Rectal smooth muscle tissue (tissue), 1 donor: Measurements from ENCODE around the gene LRRC8B.

Experiments
- H3K27ac ChIP-seq: one replicate; pipeline ENCODE4 v1.7.0; 2013; ENCODE audit warnings: low read depth, low read length, inconsistent platforms
- H3K27me3 ChIP-seq: one replicate; pipeline ENCODE4 v1.7.0; 2013; ENCODE audit warnings: low read length; ENCODE audit not compliant: control insufficient read depth, insufficient read depth
- H3K36me3 ChIP-seq: one replicate; pipeline ENCODE4 v1.7.0; 2013; ENCODE audit warnings: low read length; ENCODE audit not compliant: control insufficient read depth, insufficient read depth
- H3K4me1 ChIP-seq: one replicate; pipeline ENCODE4 v1.7.0; 2013; ENCODE audit warnings: low read length; ENCODE audit not compliant: control insufficient read depth, insufficient read depth
- H3K4me3 ChIP-seq: one replicate; pipeline ENCODE4 v1.7.0; 2013; ENCODE audit warnings: low read length
- H3K9ac ChIP-seq: one replicate; pipeline ENCODE4 v1.7.0; 2013; ENCODE audit warnings: low read length

The LRRC8B gene

GRCh38 chr1:89646259-89646658 lies 121.6 kb downstream of the LRRC8B start:
- Histone ChIP-seq H3K27ac (no peak overlapping the region), H3K4me1 (no peaks in the 10 kb centered on the region), H3K36me3 (no peaks in the 10 kb centered on the region), H3K27me3 (no peaks in the 10 kb centered on the region), H3K4me3 (no peak overlapping the region), H3K9ac (no peak overlapping the region)
